HT-29 (cell line): ENCODE measurements around the gene INPP5D. TPM values are rescaled to one million over a fixed set of nuclear protein-coding genes. Genes with fewer than 3 reads are reported as not detected.

ENCODE experiments used
- DNase-seq: peaks from one replicate; pipeline ENCODE4 v3.0.0-alpha.2; 2015; ENCODE audit warnings: low spot score
- total RNA-seq: library from RNA; depleted of rRNA; stranded (reverse); fragments of >200 nt; shearing (Covaris generic); gene quantifications from 2 replicates; pipeline ENCODE4 v1.2.3, GENCODE V29; 2014

The INPP5D gene
- total RNA-seq, 1 experiment from 2014 or later: 28.6 TPM

DNA sequence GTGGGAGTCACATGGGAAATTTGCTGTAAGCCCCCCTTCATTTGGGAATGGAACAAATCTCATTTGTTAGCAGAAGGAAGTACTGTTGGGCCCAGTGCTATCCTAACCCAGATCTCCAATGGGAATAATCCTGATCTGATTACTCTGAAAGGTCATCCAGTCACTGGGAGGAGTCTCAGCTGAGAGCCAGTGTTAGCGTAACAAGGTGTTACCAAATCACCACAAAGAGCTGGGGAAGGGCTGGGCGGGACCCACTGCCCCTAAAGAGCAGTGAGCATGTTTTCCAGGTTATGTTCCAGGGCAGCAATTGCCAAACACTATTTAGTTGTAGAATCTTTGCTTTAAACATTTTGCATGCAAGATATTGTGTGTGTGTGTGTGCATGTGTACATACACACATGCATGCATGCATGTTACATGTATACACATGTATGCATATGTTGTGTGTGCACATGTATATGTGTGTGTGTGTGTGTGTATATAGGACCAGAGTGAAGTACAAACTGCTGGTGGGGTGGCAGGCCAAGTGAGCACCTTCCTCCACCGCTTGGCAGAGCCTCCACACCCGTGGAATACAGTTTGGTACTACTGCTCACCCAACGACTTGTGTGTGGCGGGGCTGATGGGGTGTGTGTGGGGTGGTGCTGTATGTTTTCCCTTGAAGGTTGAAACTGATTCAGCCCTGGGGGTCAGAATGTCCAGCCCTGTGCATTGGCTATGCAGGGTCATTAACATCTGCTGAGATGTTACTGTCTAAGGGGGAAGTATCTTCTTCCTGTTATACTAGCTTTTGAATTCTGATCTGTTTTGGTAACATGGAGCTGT lies 15.2 kb downstream of the INPP5D start:
- DNase-seq: no peak

DNA sequence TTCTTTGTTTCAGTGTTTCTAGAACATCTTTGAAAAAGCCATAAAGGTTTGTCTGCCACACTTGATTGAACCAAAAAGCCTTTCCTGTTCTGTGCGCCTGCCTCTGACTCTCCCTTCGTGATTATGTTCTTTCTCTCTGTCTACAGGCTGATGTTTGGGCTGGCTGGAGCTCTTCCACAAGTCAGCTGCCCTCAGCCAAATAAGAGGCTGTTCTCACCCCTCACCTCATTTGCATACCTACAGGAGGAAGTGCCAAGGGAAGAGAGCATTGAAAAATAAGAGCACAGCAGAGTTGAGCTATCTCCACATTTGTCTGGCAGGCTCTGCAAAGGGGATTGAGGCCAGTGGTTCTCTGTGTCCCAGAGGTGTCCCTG lies 15.8 kb downstream of the INPP5D start:
- no peak for DNase-seq

DNA sequence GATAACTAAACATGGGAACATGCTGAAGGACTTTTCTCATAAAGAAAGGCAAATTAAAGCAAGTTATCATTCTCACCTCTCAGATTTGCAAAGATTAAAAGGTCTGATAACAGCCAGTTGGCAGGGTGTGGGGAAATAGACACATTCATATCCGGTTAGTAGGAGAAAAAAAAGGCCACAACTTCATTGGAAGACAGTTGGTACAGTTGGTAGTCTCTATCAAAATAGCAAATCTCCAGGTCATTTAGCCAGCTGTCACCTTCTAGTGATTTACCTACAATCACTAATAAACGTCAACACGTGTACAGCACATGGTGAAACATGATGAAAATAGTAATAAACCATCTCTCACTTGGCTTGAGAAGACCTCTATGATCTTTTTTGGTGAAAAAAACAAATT lies 16.6 kb downstream of the INPP5D start:
- DNase-seq: no peak

DNA sequence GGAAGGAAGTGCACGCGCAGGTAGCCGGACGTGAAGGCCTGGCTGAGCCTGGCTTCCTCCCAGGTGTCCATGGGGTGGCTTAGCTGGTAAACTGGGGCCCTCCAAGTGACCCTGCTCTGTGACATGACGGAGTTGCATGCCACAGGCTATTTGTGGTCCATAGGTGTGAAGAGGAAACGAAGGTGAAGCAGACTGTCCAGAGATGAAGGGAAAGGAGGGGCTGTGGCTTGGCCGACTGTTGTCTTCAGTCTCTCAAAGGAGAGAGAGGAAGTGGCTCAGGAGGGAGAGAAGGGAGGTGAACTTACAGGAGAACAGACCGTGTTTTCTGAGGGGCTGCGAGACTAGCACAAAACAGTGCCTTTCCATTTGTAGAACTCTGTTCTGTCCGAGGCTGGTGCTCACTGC lies 19.3 kb downstream of the INPP5D start:
- no peak for DNase-seq

DNA sequence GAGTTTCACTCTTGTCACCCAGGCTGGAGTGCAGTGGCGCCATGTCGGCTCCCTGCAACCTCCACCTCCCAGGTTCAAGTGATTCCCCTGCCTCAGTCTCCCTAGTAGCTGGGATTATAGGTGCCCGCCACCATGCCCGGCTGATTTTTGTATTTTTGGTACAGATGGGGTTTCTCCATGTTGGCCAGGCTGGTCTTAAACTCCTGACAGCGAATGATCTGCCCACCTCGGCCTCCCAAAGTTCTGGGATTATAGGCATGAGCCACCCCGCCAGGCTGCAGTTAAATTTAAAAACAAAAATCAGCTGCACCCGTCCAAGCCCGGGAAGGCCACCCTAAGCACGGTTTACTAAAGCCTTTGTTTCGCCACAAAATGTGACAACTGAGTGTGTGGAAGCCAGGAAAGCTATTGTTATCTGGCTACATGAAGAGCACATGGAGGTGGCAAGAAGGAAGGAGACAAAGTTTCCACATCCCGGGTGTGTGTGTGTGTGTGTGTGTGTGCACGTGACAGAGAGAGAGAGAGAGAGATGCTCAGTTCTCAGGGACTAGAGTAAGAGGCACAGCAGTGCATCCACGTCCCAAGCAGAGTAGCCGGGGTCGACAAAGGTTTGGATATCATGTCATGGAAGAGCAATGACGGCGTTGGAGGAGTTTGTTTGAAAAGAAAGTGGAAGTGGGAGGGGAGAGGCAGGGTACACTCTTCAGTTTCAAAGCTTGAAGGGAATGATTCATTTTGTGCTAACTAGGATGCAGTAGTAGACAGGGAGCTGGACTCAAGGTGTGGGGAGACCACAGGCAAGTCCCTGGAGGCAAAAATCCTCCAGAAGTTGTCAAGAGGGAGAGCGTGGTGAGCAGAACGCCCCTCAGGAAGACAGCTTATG lies 20.1 kb downstream of the INPP5D start:
- DNase-seq: no peak

DNA sequence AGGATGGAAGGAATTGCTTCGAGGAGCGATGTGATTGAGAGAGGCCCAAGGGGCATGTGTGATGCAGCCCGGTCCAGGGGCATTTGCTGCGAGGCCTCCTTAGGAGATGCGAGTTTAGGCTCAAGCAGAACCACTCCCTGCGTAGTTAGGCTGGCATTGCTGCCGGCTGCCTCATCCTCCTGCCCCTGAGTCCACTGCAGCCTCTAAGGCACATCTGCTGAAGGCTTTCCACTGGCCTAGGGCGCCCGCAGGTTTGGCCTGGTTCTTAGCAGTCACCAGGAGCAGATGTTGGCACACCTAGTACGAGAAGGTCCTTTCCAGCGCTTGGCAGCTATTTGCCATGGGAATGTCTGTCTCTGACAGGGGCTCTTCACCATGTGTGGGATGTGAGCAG lies 20.7 kb downstream of the INPP5D start:
- no peak for DNase-seq

DNA sequence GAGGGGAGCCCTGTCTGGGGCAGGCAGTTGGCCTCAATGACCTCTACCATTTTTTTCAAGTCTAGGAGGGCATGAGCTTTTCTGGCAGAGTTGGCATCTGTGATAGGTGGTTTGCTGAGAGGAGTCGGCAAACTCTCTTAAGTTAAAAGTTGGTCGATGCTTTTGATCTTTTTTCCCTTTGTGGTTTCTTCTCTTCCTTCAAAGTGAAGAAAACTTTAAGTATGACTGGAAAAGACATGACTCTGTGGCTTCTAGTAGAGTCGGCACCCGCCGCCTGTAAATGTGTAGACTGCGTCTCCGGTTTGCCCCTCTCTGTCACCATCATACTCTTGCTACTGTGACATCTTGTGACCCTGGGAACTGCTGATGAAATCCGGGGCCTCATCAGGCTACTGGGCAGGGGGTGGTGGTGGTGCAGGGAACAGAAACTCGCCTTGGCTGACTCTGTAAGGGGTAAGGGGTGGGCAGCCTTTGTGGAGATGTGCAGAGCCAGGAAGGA lies 21.1 kb downstream of the INPP5D start:
- no peak for DNase-seq

DNA sequence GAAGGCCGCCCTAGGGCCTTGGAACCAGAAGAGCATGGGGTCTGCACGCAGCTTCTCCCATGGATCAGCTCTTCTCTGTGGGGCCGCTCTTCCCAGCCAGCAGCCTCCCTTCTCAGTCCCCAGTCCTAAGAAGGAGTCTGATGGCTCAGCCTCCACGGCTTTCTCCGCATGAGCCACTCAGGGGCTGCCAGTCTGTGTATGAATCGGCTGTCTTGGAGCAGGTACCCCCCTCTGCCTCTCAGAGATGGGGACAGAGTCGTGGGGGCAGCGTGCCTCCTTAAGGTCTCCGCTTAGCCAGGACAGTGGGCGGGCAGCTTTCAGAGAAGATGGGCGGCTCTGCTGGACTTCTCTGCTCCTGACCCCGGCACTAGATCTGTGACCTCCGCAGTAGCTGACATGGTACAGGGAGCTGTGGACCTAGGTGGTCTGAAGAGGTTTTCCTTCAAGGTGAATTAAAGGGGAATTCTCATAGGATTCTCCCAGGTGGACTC lies 21.6 kb downstream of the INPP5D start:
- no peak for DNase-seq

DNA sequence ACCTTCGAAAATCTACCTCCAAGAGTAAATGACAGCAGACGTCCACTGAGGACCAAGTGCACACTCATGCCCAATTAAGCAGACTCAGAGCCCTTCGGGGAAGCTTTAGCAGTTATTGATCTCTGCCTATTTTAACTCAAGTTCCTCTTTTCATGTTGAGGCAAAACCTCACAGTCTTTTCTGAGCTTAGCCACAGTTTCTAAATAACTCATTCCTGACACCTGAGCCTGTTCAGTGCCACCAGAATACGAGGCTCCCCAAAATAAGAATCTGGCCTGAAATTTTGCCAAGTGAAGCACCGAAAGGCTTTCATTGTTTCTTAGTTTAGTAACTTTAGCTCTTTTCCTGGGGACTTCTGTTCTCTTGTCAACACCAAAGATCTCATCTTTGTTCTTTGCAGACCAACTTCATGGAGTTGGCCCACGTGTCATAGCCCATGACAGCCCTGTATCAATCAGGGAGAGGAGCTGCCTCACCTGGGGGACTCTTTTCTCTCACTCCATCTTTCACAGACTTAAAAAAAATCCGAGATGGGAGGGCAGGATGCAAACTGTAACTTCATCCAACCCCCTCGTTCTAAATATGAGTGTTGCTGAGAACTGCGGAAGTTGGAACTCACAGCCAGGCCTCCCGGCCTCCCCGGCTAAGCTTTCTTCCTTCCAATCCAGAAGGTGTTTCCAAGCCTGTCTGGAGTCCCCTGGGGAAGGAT lies 22.2 kb downstream of the INPP5D start:
- DNase-seq: no peak

DNA sequence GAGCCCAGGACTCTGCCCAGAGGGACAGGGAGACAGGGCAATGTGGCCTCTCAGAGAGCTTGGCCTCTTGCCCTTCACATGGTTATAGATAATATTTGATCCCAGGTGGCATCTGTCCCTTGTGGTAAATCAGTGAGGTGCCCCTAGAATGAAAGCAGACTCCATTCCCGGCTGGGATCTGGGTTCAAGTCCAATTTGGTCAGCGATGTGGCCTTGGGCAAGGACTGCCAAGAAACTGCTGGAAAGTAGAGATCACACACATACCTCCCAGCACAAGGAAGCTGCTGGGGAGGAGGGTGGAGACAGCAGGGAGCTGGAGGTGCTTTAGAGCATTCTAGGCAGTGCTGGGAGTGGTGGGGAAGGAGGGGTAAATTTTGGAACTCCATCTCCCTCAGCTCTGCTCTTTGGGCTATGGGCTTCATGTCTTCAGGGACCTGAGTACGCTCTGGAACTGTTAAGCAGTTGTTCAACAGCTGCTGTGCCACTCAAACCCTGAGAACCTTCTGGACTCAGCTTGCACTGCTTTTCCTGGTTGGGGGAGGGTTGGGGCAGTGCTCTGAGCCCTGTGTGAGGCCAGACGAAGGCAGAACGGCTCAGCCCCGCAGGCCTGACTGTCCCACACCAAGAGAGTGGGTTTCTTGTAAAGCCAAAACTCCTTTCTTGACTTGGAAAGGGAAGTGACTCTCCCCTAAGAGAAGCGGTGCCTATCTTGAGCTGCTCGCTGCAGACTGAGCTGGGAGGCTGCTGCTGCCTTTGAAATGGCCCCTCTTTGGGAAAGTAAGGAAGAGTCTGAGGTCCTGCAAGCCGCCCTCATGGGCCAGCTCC lies 23.0 kb downstream of the INPP5D start:
- DNase-seq: no peak

DNA sequence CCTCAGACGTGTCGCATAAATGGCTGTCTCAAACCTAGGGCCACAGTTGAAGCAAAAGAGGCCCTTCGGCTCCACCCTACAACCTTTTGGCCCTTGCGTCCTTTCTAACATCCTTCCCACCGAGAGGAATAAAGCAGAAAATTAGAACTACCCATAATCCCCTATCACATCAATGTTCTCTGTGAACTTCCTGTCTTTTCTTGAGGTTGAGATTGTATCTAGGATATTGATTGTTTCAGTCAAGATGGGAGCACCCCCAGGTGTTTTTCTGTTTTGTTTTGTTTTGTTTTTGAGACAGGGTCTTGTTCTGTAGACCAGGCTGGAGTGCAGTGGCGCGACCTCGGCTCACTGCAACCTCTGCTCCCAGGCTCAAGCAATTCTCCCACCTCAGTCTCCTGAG lies 23.6 kb downstream of the INPP5D start:
- no peak for DNase-seq

DNA sequence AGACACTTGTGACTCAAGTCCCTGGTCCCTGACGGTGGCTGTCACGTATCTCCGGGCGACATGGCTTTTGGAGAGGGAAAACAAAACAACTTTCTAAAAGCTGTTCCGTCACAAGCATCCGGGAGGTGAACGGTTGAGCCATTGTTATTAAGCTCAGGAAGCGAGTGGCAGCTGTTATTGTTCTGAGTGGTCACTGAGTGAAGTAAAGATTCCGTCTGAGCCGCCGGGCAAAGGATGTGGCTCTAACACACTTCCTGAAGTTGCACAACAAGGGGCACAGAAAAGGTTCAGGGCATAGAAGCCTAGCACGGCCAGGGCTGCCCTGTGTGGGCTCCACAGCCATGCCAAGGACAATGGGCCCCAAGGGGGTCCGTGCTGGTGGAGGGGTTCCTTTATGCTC lies 24.3 kb downstream of the INPP5D start:
- no peak for DNase-seq

DNA sequence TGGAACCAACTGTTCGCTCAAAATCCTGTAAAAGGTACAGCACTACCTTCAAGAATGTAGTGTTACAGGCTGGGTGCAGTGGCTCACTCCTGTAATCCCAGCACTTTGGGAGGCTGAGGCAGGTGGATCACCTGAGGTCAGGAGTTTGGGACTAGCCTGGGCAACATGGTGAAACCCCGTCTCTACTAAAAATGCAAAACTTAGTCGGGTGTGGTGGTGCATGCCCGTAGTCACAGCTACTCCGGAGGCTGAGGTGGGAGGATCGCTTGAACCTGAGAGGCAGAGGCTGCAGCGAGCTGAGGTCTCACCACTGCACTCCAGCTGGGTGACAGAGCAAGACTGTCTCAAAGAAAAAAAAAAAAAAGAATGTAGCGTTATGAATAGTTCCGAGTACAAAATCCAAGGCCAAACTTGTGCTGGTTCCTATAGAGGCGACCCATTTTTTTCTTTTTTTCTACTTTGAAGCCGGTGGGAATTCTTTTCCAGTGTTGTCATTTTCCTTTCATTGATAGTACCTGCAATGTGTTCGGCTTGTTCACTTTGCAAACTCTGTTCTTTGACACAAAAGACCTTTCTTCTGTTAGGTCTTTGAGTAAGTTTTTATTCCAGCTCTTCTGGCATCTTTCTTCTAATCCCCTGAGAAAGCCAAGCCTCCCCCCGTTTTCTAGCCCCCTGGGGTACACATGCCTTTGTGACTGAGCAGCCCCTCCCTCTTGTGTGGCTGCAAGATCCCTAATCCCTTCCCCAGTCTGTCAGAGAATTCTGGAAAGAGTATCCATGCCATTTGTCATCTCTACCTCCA lies 25.1 kb downstream of the INPP5D start:
- no peak for DNase-seq

DNA sequence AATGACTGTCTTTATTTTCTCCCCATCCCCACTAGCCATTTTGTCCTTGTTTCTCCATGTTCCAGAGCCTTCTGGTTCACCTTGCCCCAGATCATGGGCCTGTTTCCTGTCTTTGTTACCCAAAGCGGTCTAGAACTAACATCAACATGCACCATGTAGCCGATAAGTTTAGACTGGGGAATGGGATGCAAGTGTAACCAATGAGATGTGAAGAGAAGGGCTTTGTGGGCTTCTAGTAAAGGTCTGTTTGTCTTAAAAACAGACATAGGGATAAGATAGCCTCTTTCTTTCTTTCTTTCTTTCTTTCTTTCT lies 25.7 kb downstream of the INPP5D start:
- no peak for DNase-seq

DNA sequence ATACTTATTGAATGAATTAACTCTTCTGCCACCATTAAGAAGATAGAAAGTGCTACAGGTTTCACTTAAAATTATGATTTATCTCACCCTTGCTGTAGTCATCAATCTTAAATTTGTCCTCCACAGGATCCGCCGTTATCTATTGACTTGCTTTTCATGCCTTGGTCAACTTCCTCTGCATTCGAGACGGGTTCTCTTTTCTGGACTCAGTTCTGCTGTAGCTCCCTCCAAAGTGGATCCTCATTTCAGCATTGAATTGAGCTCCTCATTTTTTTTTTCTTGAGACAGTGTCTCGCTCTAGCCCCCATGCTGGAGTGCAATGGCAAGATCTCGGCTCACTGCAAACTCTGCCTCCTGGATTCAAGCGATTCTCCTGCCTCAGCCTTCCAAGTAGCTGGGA lies 27.6 kb downstream of the INPP5D start:
- no peak for DNase-seq

DNA sequence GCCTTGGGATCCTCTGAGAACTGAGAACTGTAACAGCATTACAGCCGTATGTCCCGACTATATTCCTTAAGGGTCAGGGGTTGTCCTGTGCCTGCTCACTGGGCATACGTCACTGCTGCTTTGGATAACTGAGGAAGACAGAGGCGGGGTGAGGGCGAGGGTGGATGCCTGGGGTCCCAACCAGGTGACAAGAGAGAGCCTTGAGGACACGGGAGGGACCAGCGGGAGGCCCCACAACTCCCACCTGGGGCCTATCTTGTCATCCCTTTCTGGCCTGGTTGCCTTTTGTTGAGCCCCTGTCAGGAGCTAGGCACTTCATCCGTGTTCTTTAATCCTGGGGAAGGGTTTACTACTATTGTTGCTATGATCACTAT lies 28.8 kb downstream of the INPP5D start:
- DNase-seq: no peak

DNA sequence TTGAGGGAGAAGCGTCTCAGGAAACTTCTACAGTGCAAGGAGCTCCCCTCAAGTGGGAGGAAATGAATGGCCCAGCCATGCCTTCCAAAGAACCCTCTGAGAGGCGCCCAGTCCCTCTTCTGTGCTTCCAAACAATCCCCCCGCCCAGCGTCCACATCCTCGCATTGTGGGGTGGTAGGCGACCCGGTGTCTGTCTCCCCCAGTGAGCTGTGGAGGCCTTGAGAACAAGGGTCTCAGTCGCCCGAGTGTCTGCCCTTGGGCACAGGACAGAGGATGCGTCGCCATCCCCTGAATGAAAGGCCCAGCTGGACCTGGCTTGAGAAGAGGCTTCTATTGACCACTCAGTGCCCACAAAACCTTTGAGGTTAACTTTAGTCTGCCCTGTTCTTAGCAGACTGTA lies 29.7 kb downstream of the INPP5D start:
- DNase-seq: no peak

DNA sequence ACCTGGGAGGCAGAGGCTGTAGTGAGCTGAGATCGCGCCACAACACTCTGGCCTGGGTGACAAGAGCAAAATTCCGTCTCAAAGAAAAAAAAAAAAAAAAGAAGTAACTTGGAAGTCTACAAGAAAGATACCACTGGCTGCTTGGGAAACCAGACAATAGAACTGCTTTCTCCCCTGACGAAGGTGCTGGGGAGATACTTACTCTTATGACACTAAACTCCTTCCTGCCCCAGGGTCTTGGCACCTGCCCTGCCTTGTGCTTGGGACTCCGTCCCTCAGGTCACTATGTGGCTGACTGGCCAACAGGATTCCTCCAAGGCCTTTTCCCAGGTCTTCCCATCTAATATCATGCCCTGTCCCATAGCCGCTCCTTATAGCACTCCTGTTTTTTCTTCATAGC lies 30.7 kb downstream of the INPP5D start:
- DNase-seq: no peak

DNA sequence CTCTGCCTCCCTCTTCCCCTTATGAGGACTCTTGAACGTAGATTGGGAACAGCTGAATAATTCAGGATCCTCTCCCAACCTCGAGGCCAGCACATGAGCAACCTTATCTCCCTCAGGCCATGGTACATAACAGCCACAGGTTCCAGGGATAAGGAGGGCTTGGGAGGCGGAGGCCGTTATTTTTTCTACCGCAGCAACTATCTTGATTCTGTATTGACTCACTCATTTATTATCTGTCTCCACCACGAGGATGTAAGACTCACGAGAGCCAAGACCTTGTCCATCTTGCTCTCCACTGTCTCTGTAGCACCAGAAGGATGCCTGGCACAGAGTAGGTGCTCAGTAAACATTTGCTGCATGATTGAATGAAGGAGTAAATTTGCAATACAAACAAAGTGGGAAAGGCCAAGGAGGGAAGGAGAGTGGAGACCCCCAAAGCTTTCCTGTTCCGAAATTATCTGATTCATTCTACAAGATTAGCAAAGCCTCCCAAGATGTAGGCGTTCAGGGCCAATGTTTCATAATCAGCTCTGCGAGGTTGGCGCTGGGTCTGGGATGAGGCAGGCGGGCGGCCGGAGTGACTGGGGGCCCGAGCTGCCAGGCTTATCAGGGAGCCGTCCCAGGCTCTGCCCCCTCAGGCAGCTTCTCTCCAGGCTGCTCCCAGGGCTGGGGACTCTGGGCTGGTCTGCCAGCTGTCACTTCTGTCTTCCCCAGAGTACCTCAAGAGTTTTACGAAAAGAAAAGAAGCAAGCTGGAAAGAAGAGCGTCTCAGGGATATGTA lies 31.6 kb downstream of the INPP5D start:
- no peak for DNase-seq
